AG04449 (cell line): Measurements from ENCODE around the gene C20orf204.

Experiments
- CTCF ChIA-PET: fragments of 350-600 bp; formaldehyde crosslinking; extraction: SDS; loops from one replicate; lab custom pipeline; 2021; ENCODE audit warnings: antibody characterized with exemption; lab: Yijun Ruan, JAX
- POLR2A ChIA-PET: fragments of 400-600, 350-600 bp; formaldehyde crosslinking; extraction: SDS; loops from one replicate; lab custom pipeline; 2020; ENCODE audit warnings: antibody characterized with exemption, inconsistent platforms; lab: Yijun Ruan, JAX
- DNase-seq: peaks from one replicate; pipeline ENCODE4 v3.0.0-alpha.2; 2010; ENCODE audit warnings: low read depth, low spot score
- H3K4me3 ChIP-seq: 2 replicates; pipeline ENCODE4 v1.5.1; 2011; ENCODE audit warnings: low read depth, mild to moderate bottlenecking, control low read depth, low read length
- CTCF ChIP-seq: IDR thresholded peaks from one replicate; pipeline ENCODE4 v1.5.1; 2011; ENCODE audit warnings: mild to moderate bottlenecking, moderate library complexity, low read length, control low read depth, inconsistent platforms; ENCODE audit not compliant: insufficient read depth; ENCODE audit errors: missing control alignments

Gene C20orf204

GRCh38 chr20:64040231-64041039 lies 4.5 kb downstream of the C20orf204 start:
- ChIA-PET POLR2A (no interaction called here), CTCF (interaction anchor here (0.9 to 5.9 kb wide), 11 partner anchors 10 to 80 kb away, joined by 3 to 69 read pairs (median 10); partner anchors contain the start of gene TCEA2)
- H3K4me3 ChIP-seq: no peak overlapping the region
- no peak for TF ChIP-seq CTCF
- DNase-seq: no peak

DNA sequence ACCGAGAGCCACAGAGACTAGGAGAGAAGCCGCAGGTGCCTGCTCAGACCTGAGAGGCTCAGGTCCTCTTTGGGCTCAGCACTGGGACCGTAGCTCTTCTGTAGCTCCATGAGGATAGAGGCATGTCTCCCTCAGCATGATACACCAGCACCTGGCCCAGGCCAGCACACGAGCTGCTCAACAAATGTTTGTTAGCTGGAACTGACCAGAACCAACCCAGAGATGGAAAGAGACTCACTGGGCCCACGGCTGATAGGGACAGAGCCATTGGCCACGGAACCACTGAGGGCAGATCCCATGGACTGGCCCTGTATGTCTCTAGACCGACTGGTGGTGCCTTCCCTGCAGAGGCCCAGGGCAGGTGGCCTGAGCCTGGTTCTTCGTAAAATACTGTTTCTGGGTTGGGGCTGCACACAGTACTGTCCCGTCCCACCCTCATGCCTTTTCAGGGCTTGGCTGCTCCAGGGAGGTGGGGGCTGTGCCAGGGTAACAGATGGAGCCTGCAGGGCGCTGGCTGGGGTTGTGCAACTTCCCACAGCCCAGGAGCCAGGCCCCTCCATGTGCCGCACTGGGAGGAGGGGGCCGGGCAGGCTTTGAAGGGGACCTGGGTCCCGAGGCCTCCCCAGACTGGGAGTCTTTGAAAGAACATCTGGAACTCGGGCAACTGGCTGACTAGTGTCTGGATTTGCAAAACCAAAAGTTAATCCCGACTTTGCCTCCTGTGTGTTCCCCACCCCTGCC lies 5.2 kb downstream of the C20orf204 start:
- CTCF ChIA-PET: interaction anchor here (0.7 to 5.9 kb wide), 8 partner anchors 10 to 503 kb away, joined by 3 to 69 read pairs (median 18); partner anchors contain the start of genes SAMD10 and TCEA2
- POLR2A ChIA-PET: no interaction called here

DNA sequence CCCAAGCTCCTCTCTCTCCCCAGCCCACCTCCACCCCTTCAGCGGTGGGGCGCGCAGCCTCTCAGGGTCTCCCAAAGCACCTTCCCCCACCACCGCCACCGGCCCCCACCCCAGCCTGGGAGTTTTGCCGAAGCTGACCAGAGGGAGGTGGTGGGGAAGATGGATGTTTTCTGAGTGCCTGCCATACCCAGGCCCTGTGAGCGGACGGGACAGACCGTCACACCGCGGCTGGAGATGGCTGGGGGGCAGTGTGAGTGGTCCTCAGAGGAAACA lies 5.7 kb downstream of the C20orf204 start:
- DNase-seq: no peak
- ChIA-PET POLR2A (no interaction called here), CTCF (interaction anchor here (0.7 to 4.6 kb wide), 6 partner anchors 11 to 504 kb away, joined by 3 to 54 read pairs (median 10); partner anchors contain the start of genes SAMD10 and TCEA2)
- no peak for TF ChIP-seq CTCF
- H3K4me3 ChIP-seq: no peak overlapping the region

More for the DNA sequence above, 5.2 kb downstream of the C20orf204 start:
- no peak overlapping the region for H3K4me3 ChIP-seq
- no peak for DNase-seq
- TF ChIP-seq CTCF: no peak

DNA sequence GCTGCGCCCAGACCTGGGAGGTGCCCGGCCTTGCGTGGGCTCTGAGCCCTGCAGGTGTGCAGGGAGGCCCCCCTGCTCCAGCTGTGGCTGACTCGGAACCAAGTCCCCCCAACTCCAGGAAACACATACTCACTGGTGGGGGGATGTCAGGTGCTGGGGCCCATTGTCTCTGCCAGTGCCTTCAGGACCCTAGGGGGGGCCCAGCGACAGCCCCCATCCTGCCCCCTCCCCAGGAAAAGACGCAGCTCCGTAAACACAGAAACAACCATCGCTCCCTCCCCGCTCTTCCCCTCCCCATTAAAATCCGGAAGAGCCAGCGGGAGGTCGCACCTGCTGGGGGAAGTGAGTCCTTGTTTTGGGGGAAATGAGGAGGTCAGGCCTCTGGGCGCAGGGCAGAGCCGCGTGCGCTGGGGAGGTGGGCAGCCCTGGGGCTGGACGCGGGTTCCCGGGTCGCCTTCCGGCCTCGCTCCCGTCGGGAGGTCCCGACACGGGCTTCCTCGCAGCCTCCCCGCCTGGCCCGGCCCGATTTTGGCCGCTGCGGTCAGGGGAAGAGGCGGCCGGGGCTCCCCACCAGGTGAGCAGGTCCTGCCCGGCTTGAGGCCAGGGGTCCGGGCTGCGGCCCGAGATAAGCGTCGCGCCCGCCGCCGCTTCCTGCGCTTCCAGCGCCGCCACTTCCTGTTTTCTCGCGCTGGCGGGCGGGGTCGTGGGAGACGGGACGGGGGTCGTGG lies 6.2 kb downstream of the C20orf204 start:
- ChIA-PET POLR2A (no interaction called here), CTCF (interaction anchor here (0.7 to 4.6 kb wide), 4 partner anchors 17 to 504 kb away, joined by 3 to 54 read pairs (median 6); partner anchors contain the start of genes SAMD10 and TCEA2)
- DNase-seq: no peak

GRCh38 chr20:64043768-64044167 lies 7.8 kb downstream of the C20orf204 start:
- POLR2A ChIA-PET: interaction anchor here (0.7 kb wide), 1 partner anchor 44 kb away, joined by 3 read pairs; no protein-coding TSS in a partner anchor
- no peak overlapping the region for H3K4me3 ChIP-seq
- no peak for DNase-seq
- CTCF ChIA-PET: interaction anchor here (1.2 to 2.6 kb wide), 3 partner anchors 9 to 14 kb away, joined by 4 to 11 read pairs (median 4); no protein-coding TSS in a partner anchor
- TF ChIP-seq CTCF: no peak

More for the DNA sequence above, 6.2 kb downstream of the C20orf204 start:
- peak overlapping the region; percentile 40 for H3K4me3 ChIP-seq
- TF ChIP-seq CTCF: no peak
